Stimulated activated naive CD8-positive, alpha-beta T cell treated with anti-CD3 and anti-CD28 coated beads, Interleukin-15, Interleukin-2, amounts not matched to agents 100 ng/mL and 50 ng/mL, for 24 hours (primary cell): ENCODE measurements around the gene INPP5A.

Experiments used
- H3K27ac Mint-ChIP-seq: one replicate; pipeline ENCODE4 v1.8.0; 2021; ENCODE audit warnings: mild to moderate bottlenecking, mixed read lengths
- H3K27me3 Mint-ChIP-seq: one replicate; pipeline ENCODE4 v1.8.0; 2021; ENCODE audit warnings: mixed read lengths
- H3K36me3 Mint-ChIP-seq: one replicate; pipeline ENCODE4 v1.8.0; 2021; ENCODE audit warnings: low read depth, mixed read lengths
- H3K4me1 Mint-ChIP-seq: one replicate; pipeline ENCODE4 v1.8.0; 2021; ENCODE audit warnings: low read depth, mixed read lengths
- H3K4me3 Mint-ChIP-seq: one replicate; pipeline ENCODE4 v1.8.0; 2021; ENCODE audit warnings: mild to moderate bottlenecking, mixed read lengths
- H3K9me3 Mint-ChIP-seq: one replicate; pipeline ENCODE4 v1.8.0; 2021; ENCODE audit warnings: mixed read lengths

The INPP5A gene

DNA sequence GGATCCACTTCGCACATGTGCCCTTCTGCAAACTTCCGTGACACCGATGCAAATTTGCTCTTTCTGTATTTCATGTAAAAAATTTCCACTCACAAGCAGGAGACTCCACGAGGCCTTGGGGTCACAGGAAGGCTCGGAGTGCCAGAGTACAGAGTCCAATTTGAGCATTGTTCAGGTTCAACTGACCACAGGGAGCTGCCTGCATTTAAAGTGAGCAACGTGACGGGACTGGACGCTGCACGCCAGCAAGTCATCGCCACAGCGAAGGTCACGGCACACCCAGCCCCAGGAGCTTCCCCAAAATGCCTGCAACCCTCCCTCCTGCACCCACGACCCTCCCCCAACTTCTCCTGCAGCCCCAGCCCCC, 289.8 kb downstream of the INPP5A start:
- Mint-ChIP-seq H3K36me3 (no peaks in the 10 kb centered on the region), H3K27ac (no peak overlapping the region), H3K4me3 (no peak overlapping the region), H3K4me1 (no peaks in the 10 kb centered on the region), H3K27me3 (no peaks in the 10 kb centered on the region), H3K9me3 (no peaks in the 10 kb centered on the region)

DNA sequence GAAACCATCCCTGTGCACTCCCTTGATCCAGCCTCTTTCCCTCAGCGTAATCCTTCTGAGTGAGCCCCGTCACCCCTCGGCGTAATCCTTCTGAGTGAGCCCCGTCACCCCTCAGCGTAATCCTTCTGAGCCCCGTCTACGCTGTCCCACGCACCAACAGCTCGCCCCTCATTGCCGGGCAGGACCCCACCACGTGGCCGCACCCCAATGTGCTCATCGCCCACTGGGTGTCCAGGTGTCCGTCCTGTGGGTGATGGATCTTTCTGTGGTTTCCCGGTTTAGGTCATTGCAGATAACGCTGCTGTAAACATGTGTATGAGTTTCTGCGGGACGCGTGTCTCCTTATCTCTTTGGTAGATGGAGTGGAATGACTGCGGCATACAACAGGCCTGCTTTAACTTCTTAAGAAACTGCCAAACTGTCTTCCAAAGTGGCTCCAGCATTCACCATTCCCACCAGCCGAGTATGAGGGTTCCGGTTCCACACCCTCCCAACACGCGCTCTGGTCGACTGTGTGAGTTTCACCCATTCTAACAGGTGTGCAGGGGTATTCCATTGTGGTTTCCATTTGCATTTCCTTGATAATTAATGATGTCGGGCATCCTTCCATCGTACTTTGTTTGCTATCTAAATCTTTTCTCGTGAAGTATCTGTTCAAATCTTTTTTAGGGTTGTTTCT, 290.4 kb downstream of the INPP5A start:
- H3K27ac Mint-ChIP-seq: no peak overlapping the region
- H3K27me3 Mint-ChIP-seq: no peaks in the 10 kb centered on the region
- no peaks in the 10 kb centered on the region for H3K9me3 Mint-ChIP-seq
- H3K36me3 Mint-ChIP-seq: no peaks in the 10 kb centered on the region
- no peak overlapping the region for H3K4me3 Mint-ChIP-seq
- no peaks in the 10 kb centered on the region for H3K4me1 Mint-ChIP-seq

DNA sequence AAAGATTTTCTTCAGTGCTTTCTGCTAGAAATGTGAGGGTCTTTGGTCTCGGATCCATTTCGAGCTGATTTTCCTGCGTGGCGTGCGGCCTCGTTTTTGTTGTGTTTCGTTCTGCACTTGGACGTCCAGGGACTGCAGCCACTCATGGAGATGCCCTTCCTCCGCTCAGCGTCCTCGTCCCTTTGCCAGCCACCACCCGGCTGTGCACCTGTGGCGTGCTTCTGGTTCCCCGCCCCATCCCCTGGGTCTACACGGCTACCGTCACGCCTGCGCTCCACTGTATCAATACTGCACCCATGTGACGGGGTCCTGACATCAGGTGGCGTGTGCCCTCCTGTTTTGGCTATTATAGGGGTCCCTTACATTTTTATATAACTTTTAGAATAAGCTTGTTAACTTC, 291.1 kb downstream of the INPP5A start:
- Mint-ChIP-seq H3K9me3 (no peaks in the 10 kb centered on the region), H3K27ac (no peak overlapping the region), H3K4me3 (no peak overlapping the region)

DNA sequence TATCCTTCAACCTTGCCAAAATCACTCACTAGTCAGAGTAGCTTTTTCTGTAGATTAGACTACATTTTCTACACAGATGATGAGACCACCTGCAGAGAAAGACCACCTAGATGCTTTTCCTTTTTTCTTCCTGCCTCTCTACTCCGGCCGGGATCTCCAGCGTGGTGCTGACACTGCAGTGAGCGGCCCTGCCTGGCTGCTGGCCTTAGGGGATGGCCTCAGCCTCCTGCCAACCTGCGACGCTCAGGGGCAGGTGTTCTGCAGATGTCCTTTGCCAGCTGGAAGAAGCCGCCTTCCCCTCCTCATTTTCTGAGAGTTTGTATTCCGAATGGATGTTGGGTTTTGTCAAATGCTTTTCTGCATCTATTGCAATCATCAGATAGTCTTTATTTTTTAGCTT, 291.8 kb downstream of the INPP5A start:
- H3K27ac Mint-ChIP-seq: no peak overlapping the region
- no peaks in the 10 kb centered on the region for H3K27me3 Mint-ChIP-seq
- no peaks in the 10 kb centered on the region for H3K4me1 Mint-ChIP-seq
- no peaks in the 10 kb centered on the region for H3K36me3 Mint-ChIP-seq
- no peaks in the 10 kb centered on the region for H3K9me3 Mint-ChIP-seq
- no peak overlapping the region for H3K4me3 Mint-ChIP-seq

More for the DNA sequence above, 291.1 kb downstream of the INPP5A start:
- no peaks in the 10 kb centered on the region for H3K27me3 Mint-ChIP-seq
- no peaks in the 10 kb centered on the region for H3K36me3 Mint-ChIP-seq
- no peaks in the 10 kb centered on the region for H3K4me1 Mint-ChIP-seq

GRCh38 chr10:132832186-132832969, 294.8 kb downstream of the INPP5A start:
- H3K4me1 Mint-ChIP-seq: no peaks in the 10 kb centered on the region
- H3K9me3 Mint-ChIP-seq: no peaks in the 10 kb centered on the region
- H3K27me3 Mint-ChIP-seq: no peaks in the 10 kb centered on the region
- no peak overlapping the region for H3K4me3 Mint-ChIP-seq
- no peak overlapping the region for H3K27ac Mint-ChIP-seq
- H3K36me3 Mint-ChIP-seq: no peaks in the 10 kb centered on the region
